Activated naive CD4-positive, alpha-beta T cell treated with anti-CD3 and anti-CD28 coated beads for 36 hours (primary cell): ENCODE measurements around the gene PGF. TPM values are rescaled to one million over a fixed set of nuclear protein-coding genes. Genes with fewer than 3 reads are reported as not detected.
A peak's percentile ranks its signal among the peaks of the same experiment; 100 is the strongest.

Experiments
- CTCF ChIA-PET: fragments of 350-600 bp; sonication (Branson Sonifier 250); formaldehyde crosslinking; loops from one replicate; lab custom pipeline; 2021; ENCODE audit warnings: antibody characterized with exemption; lab: Charles Lee
- DNase-seq: peaks from one replicate; pipeline ENCODE4 v3.0.0-alpha.2; 2020
- H3K27ac Mint-ChIP-seq: one replicate; pipeline ENCODE4 v1.8.0; 2021; ENCODE audit warnings: mild to moderate bottlenecking, mixed read lengths
- H3K27me3 Mint-ChIP-seq: one replicate; pipeline ENCODE4 v1.8.0; 2021; ENCODE audit warnings: low read depth, mixed read lengths
- H3K36me3 Mint-ChIP-seq: one replicate; pipeline ENCODE4 v1.8.0; 2021; ENCODE audit warnings: low read depth, mixed read lengths
- H3K4me1 Mint-ChIP-seq: one replicate; pipeline ENCODE4 v1.8.0; 2021; ENCODE audit warnings: low read depth, mixed read lengths
- H3K4me3 Mint-ChIP-seq: one replicate; pipeline ENCODE4 v1.8.0; 2021; ENCODE audit warnings: mild to moderate bottlenecking, moderate library complexity, mixed read lengths
- H3K9me3 Mint-ChIP-seq: one replicate; pipeline ENCODE4 v1.8.0; 2021; ENCODE audit warnings: mixed read lengths
- intact Hi-C: fragments of 100-400 bp; cut with micrococcal nuclease; formaldehyde crosslinking; loops from one replicate; pipeline ENCODE4 v1.15.1; 2023
- total RNA-seq, 2 experiments: library from RNA; stranded (reverse); gene quantifications; one replicate each; pipeline ENCODE4 v1.2.3, GENCODE V29; 2021

The PGF gene
- total RNA-seq, 2 experiments from 2014 or later, result 0.10 TPM; not detected in 1

DNA sequence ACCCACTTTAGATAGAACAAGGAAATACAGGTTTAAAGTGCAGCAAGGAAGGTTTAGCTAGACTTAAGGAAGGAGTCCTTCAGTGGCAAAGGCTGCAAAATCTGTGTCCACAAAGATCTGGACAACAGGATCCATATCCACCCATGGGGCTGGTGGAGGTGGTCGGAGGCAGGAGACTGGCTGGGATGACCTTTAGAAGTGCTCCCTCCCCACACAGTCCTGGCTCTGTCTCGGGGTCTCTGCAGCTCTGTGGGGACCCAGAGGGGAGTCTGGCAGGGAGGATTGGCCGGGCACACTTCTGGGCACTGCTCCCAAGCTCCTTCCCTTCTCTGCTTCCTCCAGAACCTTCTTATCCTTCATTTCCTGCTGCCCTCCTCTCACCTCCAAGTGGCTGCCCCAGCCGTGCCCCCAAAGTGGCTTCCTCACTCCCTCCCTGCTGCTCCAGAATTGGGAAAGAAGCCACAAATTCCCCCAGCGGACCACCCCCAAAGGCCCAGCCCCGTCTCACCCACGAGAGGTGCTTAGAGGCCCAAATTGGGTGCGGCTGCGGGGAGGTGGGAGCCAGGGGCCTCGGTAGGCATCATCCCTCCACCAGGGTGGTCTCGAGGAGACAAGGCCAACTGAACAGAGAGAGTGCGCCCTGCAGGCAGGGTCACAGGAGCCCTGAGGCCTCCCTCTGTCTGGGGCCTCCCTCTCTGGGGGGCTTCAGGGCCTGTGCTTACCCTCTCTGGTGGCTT is 21.9 kb upstream of the PGF start:
- Mint-ChIP-seq H3K36me3 (no peaks in the 10 kb centered on the region), H3K27me3 (no peaks in the 10 kb centered on the region), H3K9me3 (no peaks in the 10 kb centered on the region), H3K4me1 (peaks cover 1% of the 10 kb centered on the region), H3K4me3 (no peak overlapping the region), H3K27ac (no peak overlapping the region)
- intact Hi-C loops, result no loop called here
- CTCF ChIA-PET, result interaction anchor here (1.0 kb wide), 1 partner anchor 71 kb away, joined by 3 read pairs; no protein-coding TSS in a partner anchor
- no peak for DNase-seq

GRCh38 chr14:74976264-74977113 is 21.1 kb upstream of the PGF start:
- no peaks in the 10 kb centered on the region for H3K36me3 Mint-ChIP-seq
- intact Hi-C loops, result no loop called here
- no peak overlapping the region for H3K4me3 Mint-ChIP-seq
- CTCF ChIA-PET, result interaction anchor here (1.0 kb wide), 1 partner anchor 71 kb away, joined by 3 read pairs; no protein-coding TSS in a partner anchor
- H3K4me1 Mint-ChIP-seq, result peaks cover 1% of the 10 kb centered on the region
- no peaks in the 10 kb centered on the region for H3K9me3 Mint-ChIP-seq
- H3K27me3 Mint-ChIP-seq, result no peaks in the 10 kb centered on the region
- no peak for DNase-seq
- no peak overlapping the region for H3K27ac Mint-ChIP-seq

- intact Hi-C loops, result no loop called here
- CTCF ChIA-PET, result interaction anchor here (1.2 kb wide), 1 partner anchor 30 kb away, joined by 4 read pairs; no protein-coding TSS in a partner anchor
- Mint-ChIP-seq H3K27me3 (no peaks in the 10 kb centered on the region), H3K27ac (no peak overlapping the region), H3K9me3 (no peaks in the 10 kb centered on the region), H3K36me3 (no peaks in the 10 kb centered on the region), H3K4me3 (no peak overlapping the region), H3K4me1 (peaks cover 1% of the 10 kb centered on the region)
- no peak for DNase-seq
Measured at GRCh38 chr14:74975059-74975810, 19.8 kb upstream of the PGF start.

- intact Hi-C loops, result no loop called here
- no peaks in the 10 kb centered on the region for H3K36me3 Mint-ChIP-seq
- no peak for DNase-seq
- no peaks in the 10 kb centered on the region for H3K9me3 Mint-ChIP-seq
- CTCF ChIA-PET, result interaction anchor here (1.2 kb wide), 1 partner anchor 29 kb away, joined by 4 read pairs; no protein-coding TSS in a partner anchor
- no peak overlapping the region for H3K4me3 Mint-ChIP-seq
- no peaks in the 10 kb centered on the region for H3K27me3 Mint-ChIP-seq
- no peak overlapping the region for H3K27ac Mint-ChIP-seq
- H3K4me1 Mint-ChIP-seq, result peaks cover 1% of the 10 kb centered on the region
Measured at GRCh38 chr14:74974364-74975058, 19.1 kb upstream of the PGF start.

DNA sequence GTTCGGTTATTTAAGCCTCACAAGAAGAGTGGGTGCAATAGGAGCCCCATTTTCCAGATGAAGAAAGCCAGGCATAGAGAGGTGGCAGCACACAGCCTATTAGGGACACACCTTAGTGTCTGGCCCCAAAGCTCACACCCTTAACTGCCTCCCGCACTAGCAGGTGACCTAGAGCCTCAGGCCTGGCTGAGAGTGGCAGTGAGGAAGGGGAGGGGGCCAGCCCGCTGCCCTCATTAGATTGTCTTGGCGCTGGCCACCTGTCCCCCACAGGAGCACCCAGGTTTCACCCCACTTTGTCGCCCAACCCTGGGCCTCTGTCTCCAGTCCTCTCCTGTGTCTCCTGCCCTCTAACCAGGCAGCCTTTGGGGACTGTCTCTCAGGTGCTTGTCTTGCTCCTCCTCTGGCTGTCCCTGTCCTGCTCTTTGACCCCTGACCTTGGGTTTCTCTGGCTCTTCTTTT is 18.5 kb upstream of the PGF start:
- Mint-ChIP-seq H3K4me3 (no peak overlapping the region), H3K27ac (no peak overlapping the region)
- intact Hi-C loops, result no loop called here

GRCh38 chr14:74973003-74973653 is 17.7 kb upstream of the PGF start:
- H3K27me3 Mint-ChIP-seq, result no peaks in the 10 kb centered on the region
- no peaks in the 10 kb centered on the region for H3K36me3 Mint-ChIP-seq
- peak; percentile 51 for DNase-seq
- no peak overlapping the region for H3K4me3 Mint-ChIP-seq
- H3K4me1 Mint-ChIP-seq, result peaks cover 1% of the 10 kb centered on the region
- intact Hi-C loops, result no loop called here
- no peak overlapping the region for H3K27ac Mint-ChIP-seq
- H3K9me3 Mint-ChIP-seq, result no peaks in the 10 kb centered on the region
- CTCF ChIA-PET, result interaction anchor here (1.3 to 2.0 kb wide), 2 partner anchors 11 to 27 kb away, joined by 4 to 7 read pairs; no protein-coding TSS in a partner anchor

More for the DNA sequence above, 18.5 kb upstream of the PGF start:
- Mint-ChIP-seq H3K27me3 (no peaks in the 10 kb centered on the region), H3K36me3 (no peaks in the 10 kb centered on the region), H3K9me3 (no peaks in the 10 kb centered on the region), H3K4me1 (peaks cover 1% of the 10 kb centered on the region)
- CTCF ChIA-PET, result interaction anchor here (1.3 to 2.0 kb wide), 2 partner anchors 12 to 28 kb away, joined by 4 to 7 read pairs; no protein-coding TSS in a partner anchor
- DNase-seq, result no peak

DNA sequence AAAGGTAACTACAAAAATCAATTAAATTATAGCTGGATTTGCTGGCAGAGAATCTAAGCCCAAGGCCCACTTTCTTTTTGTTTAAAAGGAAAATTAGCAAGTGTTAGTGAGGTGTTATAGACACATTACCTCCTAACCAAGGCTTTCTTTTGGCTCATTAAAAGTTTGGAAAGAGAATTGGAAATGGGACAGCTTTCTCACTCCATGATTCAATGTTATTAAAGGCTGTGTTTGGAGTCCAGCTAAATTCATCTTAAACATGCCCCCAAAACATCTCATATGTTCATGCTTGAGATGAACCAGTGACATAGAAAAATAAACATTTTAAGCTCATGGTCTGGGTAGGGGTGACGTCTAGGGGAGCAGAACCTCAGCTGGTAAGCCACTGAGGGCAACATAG is 13.4 kb upstream of the PGF start:
- intact Hi-C loops, result no loop called here
- Mint-ChIP-seq H3K4me1 (peaks cover 1% of the 10 kb centered on the region), H3K36me3 (no peaks in the 10 kb centered on the region), H3K4me3 (no peak overlapping the region), H3K9me3 (no peaks in the 10 kb centered on the region), H3K27ac (no peak overlapping the region), H3K27me3 (no peaks in the 10 kb centered on the region)
- CTCF ChIA-PET, result interaction anchor here (0.6 to 1.1 kb wide), 4 partner anchors 17 to 122 kb away, joined by 3 to 4 read pairs (median 3); no protein-coding TSS in a partner anchor
- no peak for DNase-seq

DNA sequence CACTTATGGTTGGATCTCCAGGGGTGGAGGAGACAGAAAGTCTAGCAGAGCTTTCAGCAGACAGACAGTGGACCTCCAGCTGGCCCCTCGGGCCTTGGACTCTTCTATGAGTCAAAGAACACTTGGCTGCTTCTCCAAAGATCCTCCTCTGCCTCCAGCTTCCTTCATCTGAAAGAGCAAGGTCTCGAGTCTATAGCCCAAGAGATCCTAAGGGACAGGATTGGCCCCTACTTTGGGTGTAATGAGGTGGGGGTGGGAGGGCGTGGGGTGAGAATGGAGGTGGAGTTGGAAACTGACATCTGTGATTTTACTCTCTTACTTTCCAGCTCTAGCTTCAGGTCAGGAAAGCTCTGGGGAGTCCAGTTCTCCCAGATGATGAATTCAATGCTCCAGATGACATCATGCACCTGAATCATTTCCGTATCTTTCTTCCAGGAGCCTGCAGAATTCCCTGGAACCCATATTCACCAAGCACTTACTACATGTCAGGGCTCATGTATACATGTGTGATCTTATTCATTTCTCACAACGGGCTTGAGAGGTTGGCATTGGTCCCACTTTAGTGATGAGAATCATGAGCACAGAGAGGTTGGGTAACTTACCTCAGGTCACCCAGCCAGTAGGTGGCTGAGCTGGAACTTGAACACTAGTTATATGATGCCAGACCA is 10.2 kb upstream of the PGF start:
- Mint-ChIP-seq H3K27ac (no peak overlapping the region), H3K9me3 (no peaks in the 10 kb centered on the region), H3K4me3 (no peak overlapping the region), H3K4me1 (no peaks in the 10 kb centered on the region), H3K36me3 (no peaks in the 10 kb centered on the region), H3K27me3 (no peaks in the 10 kb centered on the region)
- no peak for DNase-seq
- CTCF ChIA-PET, result interaction anchor here (1.3 to 1.5 kb wide), 2 partner anchors 15 to 42 kb away, joined by 3 to 5 read pairs; partner anchors contain the start of gene RPS6KL1
- intact Hi-C loops, result no loop called here

DNA sequence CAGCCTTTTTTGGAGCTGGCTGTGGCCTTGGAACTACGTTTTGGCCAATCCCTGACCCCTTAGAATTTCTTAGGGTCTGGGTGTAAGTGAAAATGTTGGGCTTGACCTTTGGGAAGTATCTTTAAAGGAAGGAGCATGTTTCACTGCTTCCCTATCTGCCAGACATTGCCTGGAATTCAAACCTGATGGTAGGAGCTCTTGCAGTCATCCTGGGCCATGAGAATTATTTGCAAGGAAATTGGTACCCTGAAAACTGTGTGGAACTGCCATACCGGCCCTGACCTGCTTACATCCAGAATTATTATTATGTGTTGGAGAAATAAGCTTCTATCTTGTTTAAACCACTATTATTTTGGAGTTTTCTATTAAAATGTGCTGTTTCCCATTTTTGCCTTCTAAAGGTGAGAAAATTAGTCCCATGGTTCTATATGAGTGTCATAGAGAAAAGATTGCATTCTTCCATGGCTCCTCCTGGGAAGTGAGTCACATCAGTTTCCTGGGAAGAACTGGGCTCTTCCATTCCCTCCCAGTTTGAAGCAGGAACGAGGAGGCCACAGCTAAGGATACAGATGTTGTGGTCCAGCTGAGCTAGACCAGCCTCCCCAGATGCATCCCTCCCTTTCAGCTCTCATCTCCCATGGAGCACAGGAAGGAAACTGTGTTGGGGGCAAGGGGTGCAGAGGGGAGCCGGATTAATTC is 9.5 kb upstream of the PGF start:
- CTCF ChIA-PET, result interaction anchor here (0.5 to 1.8 kb wide), 6 partner anchors 16 to 998 kb away, joined by 3 to 7 read pairs (median 5); partner anchors contain the start of gene RPS6KL1
- intact Hi-C loops, result no loop called here
- Mint-ChIP-seq H3K27ac (no peak overlapping the region), H3K4me3 (no peak overlapping the region), H3K4me1 (no peaks in the 10 kb centered on the region), H3K9me3 (no peaks in the 10 kb centered on the region), H3K36me3 (no peaks in the 10 kb centered on the region), H3K27me3 (no peaks in the 10 kb centered on the region)
- DNase-seq, result no peak

DNA sequence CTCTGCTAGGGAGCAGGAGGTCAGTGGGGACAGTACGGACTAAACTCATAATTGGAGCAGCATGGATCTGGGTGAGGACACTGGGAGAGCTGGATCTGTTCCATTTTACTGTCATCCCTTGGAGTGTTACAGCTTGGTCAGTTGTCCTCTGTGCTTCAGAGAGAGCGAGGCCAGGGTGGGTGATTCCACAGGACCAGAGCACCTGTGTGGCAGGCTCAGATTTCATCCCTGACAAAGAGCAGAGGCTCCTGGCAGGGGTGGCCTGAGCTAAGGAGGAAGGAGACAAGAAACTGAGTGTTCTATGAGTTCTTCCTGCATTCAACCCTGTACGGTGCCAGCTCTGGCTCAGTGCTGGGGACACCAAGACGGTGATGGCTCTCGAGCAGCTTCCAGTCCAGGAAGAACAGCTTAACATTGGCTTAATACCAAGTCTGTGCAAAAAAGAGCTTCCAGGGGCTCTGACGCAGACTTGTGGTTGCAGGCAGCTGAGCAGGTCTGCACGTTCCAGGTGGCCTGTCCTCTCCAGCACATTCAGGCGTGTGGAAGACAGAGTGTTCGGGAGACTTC is 8.4 kb upstream of the PGF start:
- H3K27me3 Mint-ChIP-seq, result no peaks in the 10 kb centered on the region
- no peak overlapping the region for H3K27ac Mint-ChIP-seq
- no peaks in the 10 kb centered on the region for H3K36me3 Mint-ChIP-seq
- no peak overlapping the region for H3K4me3 Mint-ChIP-seq
- DNase-seq, result no peak
- intact Hi-C loops, result no loop called here
- CTCF ChIA-PET, result interaction anchor here (0.5 to 1.8 kb wide), 3 partner anchors 17 to 103 kb away, joined by 3 to 7 read pairs (median 5); no protein-coding TSS in a partner anchor
- no peaks in the 10 kb centered on the region for H3K4me1 Mint-ChIP-seq
- no peaks in the 10 kb centered on the region for H3K9me3 Mint-ChIP-seq
